MM.1S (cell line): ENCODE data around the gene KLHDC7B.
"Not testable (repeated sequence)": the region's sequence is repeated elsewhere in the genome, so short reads cannot be mapped to it uniquely, and the experiment has no call there.

ENCODE experiments used
- DNase-seq: peaks from one replicate; pipeline ENCODE4 v3.0.0-alpha.2; 2015
- H2AFZ ChIP-seq: fragments of 300-600 bp; sonication (generic); 2 replicates; pipeline ENCODE4 v1.6.0; 2016; ENCODE audit warnings: antibody characterized with exemption, low read length
- H3F3A ChIP-seq: fragments of 300-600 bp; sonication (generic); 2 replicates; pipeline ENCODE4 v1.6.1; 2016; ENCODE audit warnings: mild to moderate bottlenecking, antibody characterized with exemption, low read length, moderate library complexity, mixed read lengths; ENCODE audit not compliant: insufficient read depth
- H3K27ac ChIP-seq: fragments of 300-600 bp; sonication (generic); 2 replicates; pipeline ENCODE4 v1.5.1; 2016; ENCODE audit warnings: mild to moderate bottlenecking, low read length
- H3K27me3 ChIP-seq: fragments of 300-600 bp; sonication (generic); replicated peaks from 2 replicates; pipeline ENCODE4 v1.6.0; 2016; ENCODE audit warnings: low read length; ENCODE audit not compliant: insufficient read depth
- H3K36me3 ChIP-seq: fragments of 300-600 bp; sonication (generic); replicated peaks from 2 replicates; pipeline ENCODE4 v1.6.1; 2016; ENCODE audit warnings: mild to moderate bottlenecking, low read length, mixed read lengths; ENCODE audit not compliant: insufficient read depth
- H3K4me1 ChIP-seq: fragments of 300-600 bp; sonication (generic); 2 replicates; pipeline ENCODE4 v1.6.1; 2016; ENCODE audit warnings: low read length, mixed read lengths
- H3K4me2 ChIP-seq: fragments of 300-600 bp; sonication (generic); 2 replicates; pipeline ENCODE4 v1.6.0; 2016; ENCODE audit warnings: low read depth, low read length
- H3K4me3 ChIP-seq: fragments of 300-600 bp; sonication (generic); 2 replicates; pipeline ENCODE4 v1.5.1; 2016; ENCODE audit warnings: low read length, mixed read lengths
- H3K79me2 ChIP-seq: fragments of 300-600 bp; sonication (generic); 2 replicates; pipeline ENCODE4 v1.6.1; 2016; ENCODE audit warnings: mixed run types, low read length, mixed read lengths
- H3K9ac ChIP-seq: fragments of 300-600 bp; sonication (generic); 2 replicates; pipeline ENCODE4 v1.6.1; 2016; ENCODE audit warnings: low read length, mixed read lengths
- H3K9me2 ChIP-seq: fragments of 300-600 bp; sonication (generic); replicated peaks from 2 replicates; pipeline ENCODE4 v1.6.1; 2016; ENCODE audit warnings: mild to moderate bottlenecking, low read length, mixed read lengths; ENCODE audit not compliant: insufficient read depth
- H3K9me3 ChIP-seq: fragments of 300-600 bp; sonication (generic); replicated peaks from 2 replicates; pipeline ENCODE4 v1.6.1; 2016; ENCODE audit warnings: mild to moderate bottlenecking, low read length, mixed read lengths; ENCODE audit not compliant: insufficient read depth
- H4K20me1 ChIP-seq: fragments of 300-600 bp; sonication (generic); 2 replicates; pipeline ENCODE4 v1.6.1; 2016; ENCODE audit warnings: mild to moderate bottlenecking, low read length, moderate library complexity, mixed read lengths; ENCODE audit not compliant: insufficient read depth
- EZH2 ChIP-seq: fragments of 300-600 bp; sonication (generic); optimal IDR thresholded peaks from 2 replicates; pipeline ENCODE3; 2017; ENCODE audit warnings: low read depth, mild to moderate bottlenecking, antibody characterized with exemption, low read length, mixed read lengths
- EZH2phosphoT487 ChIP-seq: fragments of 300-600 bp; sonication (generic); IDR thresholded peaks from 2 replicates; pipeline ENCODE4 v1.6.1; 2018; ENCODE audit warnings: antibody characterized with exemption, low read length
- TF ChIP-seq, protein P1 (sequence below): fragments of 300-600 bp; sonication (generic); IDR thresholded peaks from 2 replicates; pipeline ENCODE4 v1.5.1; 2016; ENCODE audit warnings: antibody characterized with exemption, low read length, mixed read lengths

KLHDC7B gene

GRCh38 chr22:50518606-50519005, 27.1 kb upstream of the KLHDC7B start:
- Histone ChIP-seq H3K27ac (no peak overlapping the region), H2AFZ (no peak overlapping the region), H3K9me2 (no peaks in the 10 kb centered on the region), H3F3A (no peaks in the 10 kb centered on the region; the same call in 1 of the 2 replicates), H3K4me2 (no peak overlapping the region), H3K27me3 (no peaks in the 10 kb centered on the region), H3K4me3 (no peak overlapping the region), H3K4me1 (0 out of 2 replicates have a peak, but pooled peaks cover 4% of the 10 kb centered on the region), H4K20me1 (peaks cover 7% of the 10 kb centered on the region; the same call in 1 of the 2 replicates), H3K9me3 (no peaks in the 10 kb centered on the region), H3K9ac (no peak overlapping the region), H3K36me3 (0 out of 2 replicates have a peak, but pooled peaks cover 3% of the 10 kb centered on the region), H3K79me2 (peaks cover 63% of the 10 kb centered on the region)
- TF ChIP-seq EZH2phosphoT487 (no peak), EZH2 (no peak)
- TF ChIP-seq, protein P1, sequence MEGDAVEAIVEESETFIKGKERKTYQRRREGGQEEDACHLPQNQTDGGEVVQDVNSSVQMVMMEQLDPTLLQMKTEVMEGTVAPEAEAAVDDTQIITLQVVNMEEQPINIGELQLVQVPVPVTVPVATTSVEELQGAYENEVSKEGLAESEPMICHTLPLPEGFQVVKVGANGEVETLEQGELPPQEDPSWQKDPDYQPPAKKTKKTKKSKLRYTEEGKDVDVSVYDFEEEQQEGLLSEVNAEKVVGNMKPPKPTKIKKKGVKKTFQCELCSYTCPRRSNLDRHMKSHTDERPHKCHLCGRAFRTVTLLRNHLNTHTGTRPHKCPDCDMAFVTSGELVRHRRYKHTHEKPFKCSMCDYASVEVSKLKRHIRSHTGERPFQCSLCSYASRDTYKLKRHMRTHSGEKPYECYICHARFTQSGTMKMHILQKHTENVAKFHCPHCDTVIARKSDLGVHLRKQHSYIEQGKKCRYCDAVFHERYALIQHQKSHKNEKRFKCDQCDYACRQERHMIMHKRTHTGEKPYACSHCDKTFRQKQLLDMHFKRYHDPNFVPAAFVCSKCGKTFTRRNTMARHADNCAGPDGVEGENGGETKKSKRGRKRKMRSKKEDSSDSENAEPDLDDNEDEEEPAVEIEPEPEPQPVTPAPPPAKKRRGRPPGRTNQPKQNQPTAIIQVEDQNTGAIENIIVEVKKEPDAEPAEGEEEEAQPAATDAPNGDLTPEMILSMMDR = no peak
- DNase-seq = no peak

GRCh38 chr22:50519151-50519550, 26.5 kb upstream of the KLHDC7B start:
- Histone ChIP-seq H3K9me2 (no peaks in the 10 kb centered on the region), H4K20me1 (peaks cover 6% of the 10 kb centered on the region; the same call in 1 of the 2 replicates), H3K4me3 (no peak overlapping the region), H3F3A (peaks cover 3% of the 10 kb centered on the region; the same call in 1 of the 2 replicates), H2AFZ (no peak overlapping the region), H3K36me3 (0 out of 2 replicates have a peak, but pooled peaks cover 3% of the 10 kb centered on the region), H3K9ac (no peak overlapping the region), H3K27me3 (no peaks in the 10 kb centered on the region), H3K27ac (no peak overlapping the region), H3K9me3 (no peaks in the 10 kb centered on the region), H3K4me1 (peaks cover 10% of the 10 kb centered on the region), H3K79me2 (peaks cover 63% of the 10 kb centered on the region), H3K4me2 (no peak overlapping the region)
- TF ChIP-seq EZH2phosphoT487 = no peak
- TF ChIP-seq, protein P1 = no peak
- no peak for TF ChIP-seq EZH2
- no peak for DNase-seq

GRCh38 chr22:50520184-50520583, 25.5 kb upstream of the KLHDC7B start:
- not testable (repeated sequence) for H3K27me3 ChIP-seq, H3K36me3 ChIP-seq, H2AFZ ChIP-seq, H4K20me1 ChIP-seq, H3K9me2 ChIP-seq, H3K27ac ChIP-seq, DNase-seq, H3K9ac ChIP-seq, H3K9me3 ChIP-seq, H3K4me3 ChIP-seq, H3K4me2 ChIP-seq
- Histone ChIP-seq H3F3A (peaks cover 10% of the 10 kb centered on the region; the same call in 1 of the 2 replicates), H3K79me2 (peaks cover 63% of the 10 kb centered on the region), H3K4me1 (peaks cover 14% of the 10 kb centered on the region)

DNA sequence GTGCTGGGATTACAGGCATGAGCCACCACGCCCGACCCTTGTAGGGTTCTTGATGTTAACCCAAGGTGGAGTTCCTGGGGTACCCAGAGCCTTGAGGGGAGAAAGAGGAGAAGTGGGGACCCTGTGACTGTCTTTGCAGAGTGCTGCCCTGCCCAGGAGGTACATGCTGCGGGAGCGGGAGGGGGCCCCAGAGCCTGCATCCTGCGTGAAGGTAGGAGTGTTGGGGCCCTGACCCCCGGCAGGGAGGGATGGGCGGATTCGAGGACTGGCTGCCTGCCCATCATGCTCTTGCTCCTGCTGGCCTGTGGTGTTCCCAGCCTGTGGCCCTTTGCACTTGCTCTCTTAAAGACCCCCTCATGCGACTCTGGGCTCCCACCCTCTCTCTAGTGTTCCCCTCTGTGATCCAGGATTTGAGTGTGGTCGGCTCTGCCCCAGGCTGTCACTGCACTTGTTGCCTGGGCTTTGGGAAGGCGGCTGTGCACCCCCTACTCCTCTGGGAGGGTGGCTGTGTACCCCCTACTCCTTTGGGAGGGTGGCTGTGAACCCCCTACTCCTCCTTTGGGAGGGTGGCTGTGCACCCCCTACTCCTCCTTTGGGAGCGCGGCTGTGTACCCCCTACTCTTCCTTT, 24.8 kb upstream of the KLHDC7B start:
- no peaks in the 10 kb centered on the region for H3K27me3 ChIP-seq
- no peak overlapping the region for H3K4me2 ChIP-seq
- no peak overlapping the region for H2AFZ ChIP-seq
- no peak overlapping the region for H3K27ac ChIP-seq
- no peaks in the 10 kb centered on the region for H3K9me2 ChIP-seq
- peaks cover 58% of the 10 kb centered on the region for H3K79me2 ChIP-seq
- DNase-seq = no peak
- H3K9ac ChIP-seq = no peak overlapping the region
- peaks cover 14% of the 10 kb centered on the region for H3K4me1 ChIP-seq
- no peaks in the 10 kb centered on the region for H3K9me3 ChIP-seq
- H3K36me3 ChIP-seq = 0 out of 2 replicates have a peak, but pooled peaks cover 3% of the 10 kb centered on the region
- TF ChIP-seq EZH2 (no peak), EZH2phosphoT487 (no peak)
- TF ChIP-seq, protein P1 = no peak
- peaks cover 11% of the 10 kb centered on the region; the same call in 1 of the 2 replicates for H3F3A ChIP-seq
- no peaks in the 10 kb centered on the region for H4K20me1 ChIP-seq
- H3K4me3 ChIP-seq = no peak overlapping the region
